ENCODE measurements around the gene EXOSC1.

Gene EXOSC1

DNA sequence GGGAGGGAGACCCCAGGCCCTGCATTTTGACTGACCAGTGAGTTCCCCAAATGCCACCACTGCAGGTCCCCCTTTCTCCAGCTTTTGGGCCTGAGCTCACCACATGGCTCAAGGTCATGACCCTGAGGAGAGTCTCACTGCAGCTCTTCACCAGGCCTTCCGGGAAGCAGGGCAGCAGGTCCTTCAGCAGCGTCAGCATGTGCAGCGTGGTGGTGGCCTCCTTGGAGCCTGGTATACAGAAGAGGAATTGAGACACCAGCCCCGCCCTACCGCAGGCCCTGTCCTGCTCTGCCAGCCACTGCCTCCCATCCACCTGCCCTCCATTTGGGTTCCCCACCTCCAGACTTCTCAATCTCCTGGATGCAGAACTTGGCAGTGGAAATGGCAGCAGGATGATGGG lies 57.7 kb downstream of the EXOSC1 start:
- no peak for DNase-seq (ENCODE audit: low read depth)
- H3K4me3 ChIP-seq (replicated peaks; ENCODE audit: low read depth, low read length) = no peak overlapping the region
- TF ChIP-seq CTCF (IDR thresholded peaks at IDR 0.05; ENCODE audit: low read length, missing control alignments) = no peak
